Cardiac muscle cell (in vitro differentiated cells and primary cell): ENCODE measurements around the gene SRSF6. TPM values are rescaled to one million over a fixed set of nuclear protein-coding genes. Genes with fewer than 3 reads are reported as not detected.
A peak's percentile ranks its signal among the peaks of the same experiment; 100 is the strongest.

Source experiments
- DNase-seq, 2 donors: peaks; one replicate each; pipeline versions ENCODE4 v3.0.0 to v3.0.0-alpha.2; 2010 to 2017; ENCODE audit warnings: low read depth in 1 of 2, low spot score in 1 of 2
- H3K27ac ChIP-seq: fragments of 200-600 bp; sonication (generic); 2 replicates; pipeline ENCODE4 v1.5.1; 2016
- H3K27me3 ChIP-seq: fragments of 200-600 bp; sonication (generic); 2 replicates; pipeline ENCODE4 v1.6.0; 2016; ENCODE audit warnings: control low read depth
- H3K36me3 ChIP-seq: fragments of 200-600 bp; sonication (generic); 2 replicates; pipeline ENCODE4 v1.5.1; 2016; ENCODE audit warnings: control low read depth
- H3K4me1 ChIP-seq: fragments of 200-600 bp; sonication (generic); 2 replicates; pipeline ENCODE4 v1.8.1; 2017; ENCODE audit warnings: low read depth, mild to moderate bottlenecking, mixed run types
- H3K4me3 ChIP-seq: fragments of 200-600 bp; sonication (generic); 2 replicates; pipeline ENCODE4 v1.5.1; 2016; ENCODE audit warnings: mild to moderate bottlenecking
- H3K9me3 ChIP-seq: fragments of 200-600 bp; sonication (generic); 2 replicates; pipeline ENCODE4 v1.5.1; 2017; ENCODE audit warnings: low read depth, mild to moderate bottlenecking, control low read depth
- CTCF ChIP-seq: IDR thresholded peaks from 2 replicates; pipeline ENCODE4 v1.5.1; 2012; ENCODE audit warnings: low read depth, mild to moderate bottlenecking, low read length
- polyA plus RNA-seq: library from polyadenylated mRNA; unstranded; fragments of >200 nt; fragmentation: Nextera tagmentation; extraction: Ambion mirVana; gene quantifications from 2 replicates; pipeline ENCODE4 v1.2.1, GENCODE V29; 2016
- total RNA-seq: library from RNA; depleted of rRNA; stranded (reverse); fragments of >200 nt; gene quantifications from 2 replicates; pipeline ENCODE4 v1.2.3, GENCODE V29; 2016

SRSF6 gene
- total and polyA plus RNA-seq, 2 experiments from 2014 or later = 56.0 to 60.7 TPM

- no peaks in the 10 kb centered on the region for H3K27me3 ChIP-seq
- no peak for DNase-seq
- no peak for TF ChIP-seq CTCF
- H3K27ac ChIP-seq = no peak overlapping the region
- peaks cover 63% of the 10 kb centered on the region for H3K36me3 ChIP-seq
- peaks cover 6% of the 10 kb centered on the region for H3K4me1 ChIP-seq
- H3K4me3 ChIP-seq = no peak overlapping the region
- H3K9me3 ChIP-seq = no peaks in the 10 kb centered on the region
Observed at GRCh38 chr20:43460172-43460829, 2.6 kb downstream of the SRSF6 start.

GRCh38 chr20:43460830-43461200 is 3.1 kb downstream of the SRSF6 start:
- peaks cover 6% of the 10 kb centered on the region for H3K4me1 ChIP-seq
- no peak for DNase-seq
- peaks cover 68% of the 10 kb centered on the region for H3K36me3 ChIP-seq
- H3K27ac ChIP-seq = no peak overlapping the region
- H3K27me3 ChIP-seq = no peaks in the 10 kb centered on the region
- TF ChIP-seq CTCF = no peak
- no peak overlapping the region for H3K4me3 ChIP-seq
- H3K9me3 ChIP-seq = no peaks in the 10 kb centered on the region

GRCh38 chr20:43461894-43462659 is 4.4 kb downstream of the SRSF6 start:
- no peak for DNase-seq

GRCh38 chr20:43462660-43463526 is 5.2 kb downstream of the SRSF6 start:
- DNase-seq = no peak
- H3K4me1 ChIP-seq = peaks cover 6% of the 10 kb centered on the region
- H3K27ac ChIP-seq = peak overlapping the region; percentile 26
- H3K36me3 ChIP-seq = peaks cover 72% of the 10 kb centered on the region
- no peaks in the 10 kb centered on the region for H3K9me3 ChIP-seq
- no peaks in the 10 kb centered on the region for H3K27me3 ChIP-seq
- TF ChIP-seq CTCF = no peak
- no peak overlapping the region for H3K4me3 ChIP-seq

More at GRCh38 chr20:43461894-43462659, 4.4 kb downstream of the SRSF6 start:
- H3K9me3 ChIP-seq = no peaks in the 10 kb centered on the region
- H3K4me3 ChIP-seq = no peak overlapping the region
- no peak for TF ChIP-seq CTCF
- H3K36me3 ChIP-seq = peaks cover 72% of the 10 kb centered on the region
- H3K4me1 ChIP-seq = peaks cover 6% of the 10 kb centered on the region
- no peak overlapping the region for H3K27ac ChIP-seq
- H3K27me3 ChIP-seq = no peaks in the 10 kb centered on the region

- no peak for TF ChIP-seq CTCF
- peak overlapping the region; percentile 26 for H3K27ac ChIP-seq
Observed at GRCh38 chr20:43463527-43464218, 6.0 kb downstream of the SRSF6 start.

More at GRCh38 chr20:43463527-43464218, 6.0 kb downstream of the SRSF6 start:
- Histone ChIP-seq H3K36me3 (peaks cover 72% of the 10 kb centered on the region), H3K4me3 (no peak overlapping the region), H3K4me1 (peaks cover 6% of the 10 kb centered on the region), H3K27me3 (no peaks in the 10 kb centered on the region), H3K9me3 (no peaks in the 10 kb centered on the region)
- DNase-seq = no peak
